ENCODE data around the gene FSTL3.

Gene FSTL3

GRCh38 chr19:718251-718951, 42.2 kb downstream of the FSTL3 start:
- H3K4me3 ChIP-seq (ENCODE audit: low read length) = no peak overlapping the region
- DNase-seq = no peak
- no peak overlapping the region for H3K4me2 ChIP-seq (ENCODE audit: low read depth, low read length)
- no peak for TF ChIP-seq CTCF (IDR thresholded peaks at IDR 0.05; ENCODE audit: low read length)
- no peak for TF ChIP-seq EZH2 (optimal IDR thresholded peaks at IDR 0.05; ENCODE audit: low read depth, low read length)
- no peak for TF ChIP-seq EZH2phosphoT487 (IDR thresholded peaks at IDR 0.05; ENCODE audit: low read length)
- no peaks in the 10 kb centered on the region for H3K9me2 ChIP-seq (replicated peaks; ENCODE audit: insufficient read depth, low read length)
- H3K9me3 ChIP-seq (replicated peaks; ENCODE audit: insufficient read depth, low read length) = no peaks in the 10 kb centered on the region
- H3K79me2 ChIP-seq (ENCODE audit: low read length) = no peaks in the 10 kb centered on the region
- H3F3A ChIP-seq (ENCODE audit: insufficient read depth, low read length) = no peaks in the 10 kb centered on the region
- peaks cover 89% of the 10 kb centered on the region for H3K27me3 ChIP-seq (replicated peaks; ENCODE audit: insufficient read depth, low read length)
- no peaks in the 10 kb centered on the region for H3K4me1 ChIP-seq (ENCODE audit: low read length)
- H3K27ac ChIP-seq (ENCODE audit: low read length) = no peak overlapping the region
- H2AFZ ChIP-seq (ENCODE audit: low read length) = no peak overlapping the region
- no peaks in the 10 kb centered on the region for H4K20me1 ChIP-seq (ENCODE audit: insufficient read depth, low read length)
- no peak overlapping the region for H3K9ac ChIP-seq (ENCODE audit: low read length)
- H3K36me3 ChIP-seq (replicated peaks; ENCODE audit: insufficient read depth, low read length) = no peaks in the 10 kb centered on the region

- no peak overlapping the region for H3K27ac ChIP-seq (ENCODE audit: low read length)
- H3K36me3 ChIP-seq (replicated peaks; ENCODE audit: insufficient read depth, low read length) = no peaks in the 10 kb centered on the region
- no peak overlapping the region for H2AFZ ChIP-seq (ENCODE audit: low read length)
- H3K9me3 ChIP-seq (replicated peaks; ENCODE audit: insufficient read depth, low read length) = no peaks in the 10 kb centered on the region
- TF ChIP-seq EZH2 (optimal IDR thresholded peaks at IDR 0.05; ENCODE audit: low read depth, low read length) (no peak), EZH2phosphoT487 (IDR thresholded peaks at IDR 0.05; ENCODE audit: low read length) (no peak), CTCF (IDR thresholded peaks at IDR 0.05; ENCODE audit: low read length) (no peak)
- no peaks in the 10 kb centered on the region for H3K9me2 ChIP-seq (replicated peaks; ENCODE audit: insufficient read depth, low read length)
- DNase-seq = no peak
- H3K4me3 ChIP-seq (ENCODE audit: low read length) = no peak overlapping the region
- no peaks in the 10 kb centered on the region for H3K79me2 ChIP-seq (ENCODE audit: low read length)
- no peaks in the 10 kb centered on the region for H3K4me1 ChIP-seq (ENCODE audit: low read length)
- H4K20me1 ChIP-seq (ENCODE audit: insufficient read depth, low read length) = no peaks in the 10 kb centered on the region
- H3K9ac ChIP-seq (ENCODE audit: low read length) = no peak overlapping the region
- H3F3A ChIP-seq (ENCODE audit: insufficient read depth, low read length) = no peaks in the 10 kb centered on the region
- no peak overlapping the region for H3K4me2 ChIP-seq (ENCODE audit: low read depth, low read length)
- peaks cover 89% of the 10 kb centered on the region for H3K27me3 ChIP-seq (replicated peaks; ENCODE audit: insufficient read depth, low read length)
These were observed 42.9 kb downstream of the FSTL3 start for GRCh38 chr19:718991-719512.

- Histone ChIP-seq H3K27me3 (replicated peaks; ENCODE audit: insufficient read depth, low read length) (peaks cover 91% of the 10 kb centered on the region), H3K36me3 (replicated peaks; ENCODE audit: insufficient read depth, low read length) (no peaks in the 10 kb centered on the region), H3K9me2 (replicated peaks; ENCODE audit: insufficient read depth, low read length) (no peaks in the 10 kb centered on the region), H3K27ac (ENCODE audit: low read length) (no peak overlapping the region), H3K9ac (ENCODE audit: low read length) (no peak overlapping the region), H3K79me2 (ENCODE audit: low read length) (no peaks in the 10 kb centered on the region), H4K20me1 (ENCODE audit: insufficient read depth, low read length) (no peaks in the 10 kb centered on the region), H3F3A (ENCODE audit: insufficient read depth, low read length) (no peaks in the 10 kb centered on the region), H2AFZ (ENCODE audit: low read length) (no peak overlapping the region), H3K4me3 (ENCODE audit: low read length) (no peak overlapping the region), H3K4me2 (ENCODE audit: low read depth, low read length) (no peak overlapping the region), H3K9me3 (replicated peaks; ENCODE audit: insufficient read depth, low read length) (no peaks in the 10 kb centered on the region), H3K4me1 (ENCODE audit: low read length) (no peaks in the 10 kb centered on the region)
- TF ChIP-seq CTCF (IDR thresholded peaks at IDR 0.05; ENCODE audit: low read length) = no peak
- no peak for DNase-seq
These were observed 43.6 kb downstream of the FSTL3 start for GRCh38 chr19:719636-720344.

Measured in MM.1S (cell line).